Astrocyte of the cerebellum (primary cell): ENCODE data around the gene HLA-DRA.
A peak's percentile ranks its signal among the peaks of the same experiment; 100 is the strongest.

Source experiments
- DNase-seq: peaks from one replicate; pipeline ENCODE4 v3.0.0-alpha.2; 2011; ENCODE audit warnings: low read depth
- H3K4me3 ChIP-seq: 2 replicates; pipeline ENCODE4 v1.5.1; 2011; ENCODE audit warnings: mild to moderate bottlenecking, low read depth, low read length, moderate library complexity
- in situ Hi-C: cut with HindIII; loops from 2 replicates; pipeline ENCODE4 v1.10.0; 2017; ENCODE audit warnings: low sequenced_read_pairs
- TF ChIP-seq, protein P1 (sequence below): IDR thresholded peaks from 2 replicates; pipeline ENCODE4 v1.5.1; 2012; ENCODE audit warnings: low read length, low read depth, moderate library complexity, mild to moderate bottlenecking; ENCODE audit errors: missing control alignments

HLA-DRA gene

DNA sequence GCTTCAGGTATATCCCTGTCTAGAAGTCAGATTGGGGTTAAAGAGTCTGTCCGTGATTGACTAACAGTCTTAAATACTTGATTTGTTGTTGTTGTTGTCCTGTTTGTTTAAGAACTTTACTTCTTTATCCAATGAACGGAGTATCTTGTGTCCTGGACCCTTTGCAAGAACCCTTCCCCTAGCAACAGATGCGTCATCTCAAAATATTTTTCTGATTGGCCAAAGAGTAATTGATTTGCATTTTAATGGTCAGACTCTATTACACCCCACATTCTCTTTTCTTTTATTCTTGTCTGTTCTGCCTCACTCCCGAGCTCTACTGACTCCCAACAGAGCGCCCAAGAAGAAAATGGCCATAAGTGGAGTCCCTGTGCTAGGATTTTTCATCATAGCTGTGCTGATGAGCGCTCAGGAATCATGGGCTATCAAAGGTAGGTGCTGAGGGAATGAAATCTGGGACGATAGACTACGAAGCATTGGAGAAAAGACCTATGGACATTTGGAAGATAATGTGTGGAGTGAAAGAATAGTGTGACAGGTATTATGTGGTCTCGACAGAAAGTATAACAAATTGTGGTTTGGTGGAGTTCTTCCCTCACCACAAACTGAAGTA, at the start of gene HLA-DRA:
HLA-DRA (plus strand) TSS at position 286 of the 613 bp plus-strand sequence; CDS start at position 350, 64 bp downstream.
- in situ Hi-C loops: loop anchor here (5.0 kb wide), 1 partner anchor 303 kb away; the partner anchor contains the start of gene HLA-DQA2
- DNase-seq: peak; percentile 31
- TF ChIP-seq, protein P1, sequence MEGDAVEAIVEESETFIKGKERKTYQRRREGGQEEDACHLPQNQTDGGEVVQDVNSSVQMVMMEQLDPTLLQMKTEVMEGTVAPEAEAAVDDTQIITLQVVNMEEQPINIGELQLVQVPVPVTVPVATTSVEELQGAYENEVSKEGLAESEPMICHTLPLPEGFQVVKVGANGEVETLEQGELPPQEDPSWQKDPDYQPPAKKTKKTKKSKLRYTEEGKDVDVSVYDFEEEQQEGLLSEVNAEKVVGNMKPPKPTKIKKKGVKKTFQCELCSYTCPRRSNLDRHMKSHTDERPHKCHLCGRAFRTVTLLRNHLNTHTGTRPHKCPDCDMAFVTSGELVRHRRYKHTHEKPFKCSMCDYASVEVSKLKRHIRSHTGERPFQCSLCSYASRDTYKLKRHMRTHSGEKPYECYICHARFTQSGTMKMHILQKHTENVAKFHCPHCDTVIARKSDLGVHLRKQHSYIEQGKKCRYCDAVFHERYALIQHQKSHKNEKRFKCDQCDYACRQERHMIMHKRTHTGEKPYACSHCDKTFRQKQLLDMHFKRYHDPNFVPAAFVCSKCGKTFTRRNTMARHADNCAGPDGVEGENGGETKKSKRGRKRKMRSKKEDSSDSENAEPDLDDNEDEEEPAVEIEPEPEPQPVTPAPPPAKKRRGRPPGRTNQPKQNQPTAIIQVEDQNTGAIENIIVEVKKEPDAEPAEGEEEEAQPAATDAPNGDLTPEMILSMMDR: no peak
- H3K4me3 ChIP-seq: no peak within 1 kb of the TSS

DNA sequence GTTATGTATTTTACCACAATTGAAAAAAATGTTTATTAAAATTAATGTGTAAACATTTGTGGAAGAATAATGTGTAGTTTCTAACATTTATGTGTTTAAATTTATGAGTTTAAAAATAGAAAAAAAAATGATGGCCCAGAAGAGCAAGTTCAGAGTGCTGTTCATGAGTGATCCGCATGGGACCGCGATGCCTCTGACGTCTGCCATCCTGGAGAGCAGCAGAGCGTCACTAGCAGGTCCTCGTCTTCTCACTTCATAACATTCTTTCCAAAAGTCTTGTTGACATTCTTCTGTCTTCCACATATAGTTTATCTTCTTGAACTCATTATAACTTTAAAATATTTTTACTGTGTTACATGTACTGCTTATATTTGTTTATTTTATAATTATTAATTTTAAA, 48.2 kb upstream of the HLA-DRA start:
- in situ Hi-C loops: no loop called here

DNA sequence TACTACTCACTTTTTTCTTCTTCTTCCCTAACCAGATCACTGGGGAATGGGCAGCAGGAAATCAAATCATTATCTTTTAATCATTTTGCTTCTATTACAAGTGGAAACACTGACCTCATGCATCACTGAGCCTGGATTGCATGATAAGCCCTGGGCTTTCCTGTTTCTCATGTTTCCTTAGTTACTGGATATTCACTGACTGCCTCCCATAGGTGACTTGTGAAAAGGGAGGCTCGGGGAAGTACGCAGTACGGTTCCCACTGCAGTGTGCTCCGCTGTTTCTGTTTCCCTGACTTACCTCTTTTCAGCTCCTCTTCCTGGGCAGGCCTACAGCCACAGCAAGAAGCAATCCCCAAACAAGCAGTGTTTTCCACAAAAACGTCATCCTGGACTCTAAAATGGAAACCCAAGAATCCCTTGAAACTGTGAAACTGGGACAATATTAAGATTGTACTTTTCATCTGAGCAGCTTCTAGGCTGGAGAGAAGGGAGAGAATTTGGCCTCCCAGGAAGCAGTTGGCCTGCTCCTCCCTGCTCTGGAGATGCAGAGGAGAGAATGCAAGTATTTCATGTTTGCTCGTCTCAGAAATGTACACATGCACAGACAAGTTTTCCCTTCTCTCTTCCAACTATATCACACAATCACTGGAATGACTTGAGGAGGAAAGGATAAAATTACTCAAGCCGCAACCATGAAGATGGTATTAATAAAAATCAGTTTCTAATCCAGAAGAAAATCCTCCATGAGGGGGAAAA, 45.8 kb upstream of the HLA-DRA start:
- TF ChIP-seq, protein P1: no peak
- no peak for DNase-seq
- H3K4me3 ChIP-seq: no peak overlapping the region
- in situ Hi-C loops: no loop called here

More for the DNA sequence above, 48.2 kb upstream of the HLA-DRA start:
- no peak for DNase-seq
- H3K4me3 ChIP-seq: no peak overlapping the region
- TF ChIP-seq, protein P1: no peak

DNA sequence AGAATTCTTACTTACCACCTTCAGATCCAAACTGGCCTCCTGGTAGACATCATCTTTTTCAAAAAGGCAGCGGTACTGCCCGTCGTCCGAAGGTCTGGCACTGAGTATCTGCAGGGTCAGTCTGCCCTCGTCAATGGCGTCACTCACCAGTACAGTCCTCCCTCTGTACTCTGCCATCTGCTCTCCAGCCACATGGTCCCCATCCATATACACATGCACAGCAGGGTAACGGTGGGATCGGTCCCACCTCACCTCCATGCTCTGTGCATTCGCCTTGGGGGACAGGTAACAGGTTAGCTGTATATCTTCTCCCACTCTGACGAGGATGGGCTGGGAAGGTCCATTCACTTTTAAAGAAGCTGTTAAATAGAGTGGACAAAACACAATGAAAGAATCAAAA, 43.7 kb upstream of the HLA-DRA start:
- TF ChIP-seq, protein P1: no peak

DNA sequence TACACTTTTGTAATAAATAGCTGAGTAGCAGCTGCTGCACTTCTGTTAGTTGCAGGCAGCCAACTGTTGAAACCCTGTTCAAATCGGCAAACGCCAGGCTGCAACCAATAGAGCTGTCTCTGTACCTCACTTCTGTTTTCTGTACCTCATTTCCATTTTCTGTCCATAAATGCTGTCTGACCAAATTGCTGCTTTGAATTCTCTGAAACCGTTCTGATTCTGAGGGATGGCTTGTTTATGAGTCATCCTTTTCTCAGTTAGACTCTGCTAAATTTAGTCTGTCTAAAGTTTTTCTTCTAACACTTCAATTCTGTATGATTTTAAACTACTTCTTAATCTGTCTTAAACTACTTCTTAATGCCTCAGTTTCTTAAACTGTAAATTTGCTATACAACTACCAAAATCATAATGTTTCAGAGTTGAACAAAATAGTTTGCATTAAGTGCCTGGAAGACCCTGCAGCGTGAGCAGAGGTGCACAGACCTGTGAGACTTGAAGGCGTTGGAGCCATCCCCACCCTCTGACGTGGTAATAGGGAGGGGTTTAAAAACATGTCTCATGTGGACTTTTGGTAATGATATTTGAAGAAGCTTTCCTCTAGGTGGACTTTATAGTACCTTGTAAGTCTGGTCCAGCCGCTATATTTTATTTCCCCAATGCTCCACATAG, 42.3 kb upstream of the HLA-DRA start:
- in situ Hi-C loops: no loop called here
- no peak overlapping the region for H3K4me3 ChIP-seq
- no peak for DNase-seq
- TF ChIP-seq, protein P1: no peak

More for the DNA sequence above, 43.7 kb upstream of the HLA-DRA start:
- H3K4me3 ChIP-seq: no peak overlapping the region
- no peak for DNase-seq
- in situ Hi-C loops: no loop called here

DNA sequence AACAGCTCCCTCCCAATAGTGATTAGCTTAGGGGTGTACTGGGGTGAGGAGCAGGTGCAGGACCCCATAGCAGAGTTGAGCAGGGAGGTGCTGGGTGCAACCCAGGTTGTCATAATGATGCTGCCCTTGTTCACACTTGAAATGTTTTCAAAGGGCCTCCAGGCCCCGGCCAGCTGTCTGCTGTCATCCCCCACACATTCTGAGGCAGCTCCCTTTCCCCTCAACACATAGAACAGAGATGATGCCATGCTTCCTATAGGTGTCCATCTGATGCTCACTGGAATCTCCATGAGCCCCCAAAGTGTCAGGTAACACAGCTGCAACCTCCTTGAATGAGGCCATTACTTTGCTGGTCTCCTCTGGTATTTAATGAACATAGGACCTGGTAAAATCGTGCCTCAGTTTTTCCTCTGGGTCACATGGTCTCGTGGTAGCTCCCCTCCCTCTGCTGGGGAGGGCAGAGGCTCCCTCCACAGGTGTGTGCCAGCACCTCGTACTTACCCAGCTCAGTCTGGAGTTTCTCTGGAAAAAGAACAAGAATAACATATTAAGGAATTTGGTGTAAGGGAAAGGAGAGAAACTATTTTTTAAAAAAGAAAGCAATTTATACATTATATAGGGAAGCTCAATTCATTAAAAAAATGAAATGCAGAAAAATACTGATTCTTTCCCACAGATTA, 38.3 kb upstream of the HLA-DRA start:
- no peak for DNase-seq
- TF ChIP-seq, protein P1: no peak
- in situ Hi-C loops: no loop called here
- no peak overlapping the region for H3K4me3 ChIP-seq
